Activated gamma-delta T cell (primary cell): ENCODE data around the gene PTK6.

Source experiments
- DNase-seq: peaks from one replicate; lab custom pipeline; 2025; lab: John Stamatoyannopoulos, UW

The PTK6 gene

GRCh38 chr20:63557481-63557891, 20.3 kb upstream of the PTK6 start:
- no peak for DNase-seq

GRCh38 chr20:63556873-63557478, 19.8 kb upstream of the PTK6 start:
- no peak for DNase-seq

GRCh38 chr20:63555661-63556381, 18.6 kb upstream of the PTK6 start:
- DNase-seq = no peak

GRCh38 chr20:63554361-63555278, 17.4 kb upstream of the PTK6 start:
- no peak for DNase-seq

GRCh38 chr20:63553933-63554290, 16.7 kb upstream of the PTK6 start, which contains the start of gene FNDC11:
TSS of gene FNDC11 (plus strand) at chr20:63554159. CDS start at chr20:63555664, 1,505 bp downstream.
- peak; percentile 51 for DNase-seq

- DNase-seq = peak; percentile 88
These were observed 16.2 kb upstream of the PTK6 start for GRCh38 chr20:63553251-63553932.

- DNase-seq = no peak
These were observed 15.5 kb upstream of the PTK6 start for GRCh38 chr20:63552481-63553249.

- no peak for DNase-seq
These were observed 13.9 kb upstream of the PTK6 start for GRCh38 chr20:63551068-63551467.

GRCh38 chr20:63549679-63550282, 12.6 kb upstream of the PTK6 start:
- DNase-seq = no peak

- DNase-seq = no peak
These were observed 11.8 kb upstream of the PTK6 start for GRCh38 chr20:63549019-63549418.

- DNase-seq = no peak
These were observed 11.4 kb upstream of the PTK6 start for GRCh38 chr20:63548542-63548941.

- no peak for DNase-seq
These were observed 10.7 kb upstream of the PTK6 start, which contains the start of gene SRMS for GRCh38 chr20:63547725-63548480. TSS of gene SRMS (minus strand) at chr20:63547749. CDS start at chr20:63547463, 286 bp downstream.

GRCh38 chr20:63546956-63547724, 10.0 kb upstream of the PTK6 start:
- no peak for DNase-seq

- no peak for DNase-seq
These were observed 9.2 kb upstream of the PTK6 start for GRCh38 chr20:63546256-63546955.

- no peak for DNase-seq
These were observed 8.6 kb upstream of the PTK6 start for GRCh38 chr20:63545814-63546213.

GRCh38 chr20:63544958-63545516, 7.9 kb upstream of the PTK6 start:
- DNase-seq = no peak

- no peak for DNase-seq
These were observed 7.2 kb upstream of the PTK6 start for GRCh38 chr20:63544241-63544957.

GRCh38 chr20:63543733-63544132, 6.6 kb upstream of the PTK6 start:
- no peak for DNase-seq
